ENCODE results near the gene ZNF516.

ZNF516 gene

GRCh38 chr18:76484749-76485387 lies 10.2 kb downstream of the ZNF516 start:
- no peak for TF ChIP-seq CTCF (conservative IDR thresholded peaks at IDR 0.05; ENCODE audit: low read length)
- no peak for DNase-seq (ENCODE audit: low read depth)
- no peak overlapping the region for H3K4me3 ChIP-seq (ENCODE audit: low read length)

GRCh38 chr18:76483780-76484179 lies 11.3 kb downstream of the ZNF516 start:
- TF ChIP-seq CTCF (conservative IDR thresholded peaks at IDR 0.05; ENCODE audit: low read length): no peak
- no peak for DNase-seq (ENCODE audit: low read depth)
- H3K4me3 ChIP-seq (ENCODE audit: low read length): no peak overlapping the region

- no peak overlapping the region for H3K4me3 ChIP-seq (ENCODE audit: low read length)
- DNase-seq (ENCODE audit: low read depth): no peak
These were observed 11.9 kb downstream of the ZNF516 start for GRCh38 chr18:76482971-76483691.

GRCh38 chr18:76482267-76482666 lies 12.8 kb downstream of the ZNF516 start:
- H3K4me3 ChIP-seq (ENCODE audit: low read length): no peak overlapping the region
- no peak for DNase-seq (ENCODE audit: low read depth)
- TF ChIP-seq CTCF (conservative IDR thresholded peaks at IDR 0.05; ENCODE audit: low read length): no peak

More at GRCh38 chr18:76482971-76483691, 11.9 kb downstream of the ZNF516 start:
- TF ChIP-seq CTCF (conservative IDR thresholded peaks at IDR 0.05; ENCODE audit: low read length): no peak

- no peak for DNase-seq (ENCODE audit: low read depth)
- TF ChIP-seq CTCF (conservative IDR thresholded peaks at IDR 0.05; ENCODE audit: low read length): peak; percentile 13; the same call in 1 of the 2 replicates
- H3K4me3 ChIP-seq (ENCODE audit: low read length): no peak overlapping the region
These were observed 14.1 kb downstream of the ZNF516 start for GRCh38 chr18:76480913-76481312.

GRCh38 chr18:76479351-76480238 lies 15.4 kb downstream of the ZNF516 start:
- no peak for TF ChIP-seq CTCF (conservative IDR thresholded peaks at IDR 0.05; ENCODE audit: low read length)
- H3K4me3 ChIP-seq (ENCODE audit: low read length): no peak overlapping the region
- no peak for DNase-seq (ENCODE audit: low read depth)
